K562 (cell line): ENCODE results near the gene CCZ1B. TPM values are rescaled to one million over a fixed set of nuclear protein-coding genes. Genes with fewer than 3 reads are reported as not detected.

Source experiments
- EGR1 ChIP-seq: fragments of 450-650 bp; conservative IDR thresholded peaks from 2 replicates; pipeline ENCODE4 v1.6.1; 2017; ENCODE audit warnings: mild to moderate bottlenecking
- GATA2 ChIP-seq: sonication (generic); formaldehyde crosslinking; IDR thresholded peaks from 2 replicates; pipeline ENCODE4 v1.4.0; 2020; ENCODE audit warnings: mild to moderate bottlenecking, missing genetic modification reagents
- HNRNPK ChIP-seq: fragments of 200-400 bp; formaldehyde crosslinking; IDR thresholded peaks from one replicate; pipeline ENCODE4 v1.6.1; 2018; ENCODE audit warnings: mild to moderate bottlenecking, low read depth, low read length; ENCODE audit not compliant: poor library complexity, severe bottlenecking
- LCOR ChIP-seq: sonication (generic); formaldehyde crosslinking; IDR thresholded peaks from 2 replicates; pipeline ENCODE4 v1.8.0; 2022; ENCODE audit warnings: mild to moderate bottlenecking, missing genetic modification reagents
- YY1 ChIP-seq, 3 experiments: IDR thresholded peaks; 2 replicates each; pipeline ENCODE4 v1.6.1; 2011; ENCODE audit warnings: low read length in 2 of 3, mild to moderate bottlenecking in 2 of 3, moderate library complexity in 2 of 3, borderline replicate concordance in 1 of 3, control low read depth in 1 of 3, low read depth in 1 of 3; ENCODE audit not compliant: insufficient read depth in 3 of 3, insufficient replicate concordance in 2 of 3, control insufficient read depth in 1 of 3, insufficient read length in 1 of 3; ENCODE audit errors: extremely low read depth in 1 of 3
- ZNF217 ChIP-seq: sonication (generic); formaldehyde crosslinking; IDR thresholded peaks from 2 replicates; pipeline ENCODE4 v1.8.0; 2022; ENCODE audit warnings: mild to moderate bottlenecking, missing genetic modification reagents
- polyA plus RNA-seq, 8 experiments: library from polyadenylated mRNA; depleted of rRNA in 4 of 8; stranded (reverse) in 5 of 8; unstranded in 3 of 8; fragments of >200 nt; fragmentation: Nextera tagmentation in 2 of 8; fragmentation: Illumina TruSeq in 1 of 8; extraction: Ambion mirVana in 2 of 8; extraction: Trizol in 1 of 8; gene quantifications; 2 replicates each; pipeline versions ENCODE4 v1.2.1 to v1.2.3, GENCODE V29; 2011 to 2014; ENCODE audit warnings: inconsistent platforms in 1 of 8, missing spikeins in 1 of 8
- total RNA-seq, 7 experiments: library from RNA; depleted of rRNA in 6 of 7; stranded (reverse); fragments of >200 nt in 6 of 7; fragmentation: Illumina TruSeq in 2 of 7; extraction: Trizol in 2 of 7; gene quantifications; 2 replicates each; pipeline versions ENCODE4 v1.2.1 to v1.2.3, GENCODE V29; 2011 to 2021; ENCODE audit warnings: low replicate concordance in 1 of 7
- TF ChIP-seq, protein P1 (sequence below): fragments of 200-600 bp; sonication (generic); IDR thresholded peaks from one replicate; pipeline ENCODE4 v1.6.1; 2012; ENCODE audit warnings: mild to moderate bottlenecking, low read depth, low read length, inconsistent platforms

CCZ1B gene
- total and polyA plus RNA-seq, 9 of the 15 experiments (the other 6 are each of a cell fraction or from before 2014, with no cell fraction given): 8.1 to 78.5 (median 36.8) TPM

DNA sequence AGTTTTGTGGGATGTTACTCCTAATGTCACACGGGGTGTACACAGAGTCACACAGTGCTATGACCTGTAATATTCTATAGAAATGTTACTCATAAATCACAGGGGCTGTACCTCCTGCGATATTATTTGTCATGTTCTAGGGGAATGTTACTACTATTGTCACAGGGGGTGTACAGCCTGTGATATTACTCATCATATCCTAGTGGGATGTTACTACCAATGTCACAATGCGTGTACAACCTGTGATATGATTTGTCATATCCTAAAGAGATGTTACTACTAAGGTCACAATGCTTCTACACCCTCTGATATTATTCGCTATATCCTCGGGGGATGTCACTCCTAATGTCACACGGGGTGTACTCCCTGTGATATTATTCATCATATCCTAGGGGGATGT lies 7.6 kb upstream of the CCZ1B start (continued):
- TF ChIP-seq, protein P1, sequence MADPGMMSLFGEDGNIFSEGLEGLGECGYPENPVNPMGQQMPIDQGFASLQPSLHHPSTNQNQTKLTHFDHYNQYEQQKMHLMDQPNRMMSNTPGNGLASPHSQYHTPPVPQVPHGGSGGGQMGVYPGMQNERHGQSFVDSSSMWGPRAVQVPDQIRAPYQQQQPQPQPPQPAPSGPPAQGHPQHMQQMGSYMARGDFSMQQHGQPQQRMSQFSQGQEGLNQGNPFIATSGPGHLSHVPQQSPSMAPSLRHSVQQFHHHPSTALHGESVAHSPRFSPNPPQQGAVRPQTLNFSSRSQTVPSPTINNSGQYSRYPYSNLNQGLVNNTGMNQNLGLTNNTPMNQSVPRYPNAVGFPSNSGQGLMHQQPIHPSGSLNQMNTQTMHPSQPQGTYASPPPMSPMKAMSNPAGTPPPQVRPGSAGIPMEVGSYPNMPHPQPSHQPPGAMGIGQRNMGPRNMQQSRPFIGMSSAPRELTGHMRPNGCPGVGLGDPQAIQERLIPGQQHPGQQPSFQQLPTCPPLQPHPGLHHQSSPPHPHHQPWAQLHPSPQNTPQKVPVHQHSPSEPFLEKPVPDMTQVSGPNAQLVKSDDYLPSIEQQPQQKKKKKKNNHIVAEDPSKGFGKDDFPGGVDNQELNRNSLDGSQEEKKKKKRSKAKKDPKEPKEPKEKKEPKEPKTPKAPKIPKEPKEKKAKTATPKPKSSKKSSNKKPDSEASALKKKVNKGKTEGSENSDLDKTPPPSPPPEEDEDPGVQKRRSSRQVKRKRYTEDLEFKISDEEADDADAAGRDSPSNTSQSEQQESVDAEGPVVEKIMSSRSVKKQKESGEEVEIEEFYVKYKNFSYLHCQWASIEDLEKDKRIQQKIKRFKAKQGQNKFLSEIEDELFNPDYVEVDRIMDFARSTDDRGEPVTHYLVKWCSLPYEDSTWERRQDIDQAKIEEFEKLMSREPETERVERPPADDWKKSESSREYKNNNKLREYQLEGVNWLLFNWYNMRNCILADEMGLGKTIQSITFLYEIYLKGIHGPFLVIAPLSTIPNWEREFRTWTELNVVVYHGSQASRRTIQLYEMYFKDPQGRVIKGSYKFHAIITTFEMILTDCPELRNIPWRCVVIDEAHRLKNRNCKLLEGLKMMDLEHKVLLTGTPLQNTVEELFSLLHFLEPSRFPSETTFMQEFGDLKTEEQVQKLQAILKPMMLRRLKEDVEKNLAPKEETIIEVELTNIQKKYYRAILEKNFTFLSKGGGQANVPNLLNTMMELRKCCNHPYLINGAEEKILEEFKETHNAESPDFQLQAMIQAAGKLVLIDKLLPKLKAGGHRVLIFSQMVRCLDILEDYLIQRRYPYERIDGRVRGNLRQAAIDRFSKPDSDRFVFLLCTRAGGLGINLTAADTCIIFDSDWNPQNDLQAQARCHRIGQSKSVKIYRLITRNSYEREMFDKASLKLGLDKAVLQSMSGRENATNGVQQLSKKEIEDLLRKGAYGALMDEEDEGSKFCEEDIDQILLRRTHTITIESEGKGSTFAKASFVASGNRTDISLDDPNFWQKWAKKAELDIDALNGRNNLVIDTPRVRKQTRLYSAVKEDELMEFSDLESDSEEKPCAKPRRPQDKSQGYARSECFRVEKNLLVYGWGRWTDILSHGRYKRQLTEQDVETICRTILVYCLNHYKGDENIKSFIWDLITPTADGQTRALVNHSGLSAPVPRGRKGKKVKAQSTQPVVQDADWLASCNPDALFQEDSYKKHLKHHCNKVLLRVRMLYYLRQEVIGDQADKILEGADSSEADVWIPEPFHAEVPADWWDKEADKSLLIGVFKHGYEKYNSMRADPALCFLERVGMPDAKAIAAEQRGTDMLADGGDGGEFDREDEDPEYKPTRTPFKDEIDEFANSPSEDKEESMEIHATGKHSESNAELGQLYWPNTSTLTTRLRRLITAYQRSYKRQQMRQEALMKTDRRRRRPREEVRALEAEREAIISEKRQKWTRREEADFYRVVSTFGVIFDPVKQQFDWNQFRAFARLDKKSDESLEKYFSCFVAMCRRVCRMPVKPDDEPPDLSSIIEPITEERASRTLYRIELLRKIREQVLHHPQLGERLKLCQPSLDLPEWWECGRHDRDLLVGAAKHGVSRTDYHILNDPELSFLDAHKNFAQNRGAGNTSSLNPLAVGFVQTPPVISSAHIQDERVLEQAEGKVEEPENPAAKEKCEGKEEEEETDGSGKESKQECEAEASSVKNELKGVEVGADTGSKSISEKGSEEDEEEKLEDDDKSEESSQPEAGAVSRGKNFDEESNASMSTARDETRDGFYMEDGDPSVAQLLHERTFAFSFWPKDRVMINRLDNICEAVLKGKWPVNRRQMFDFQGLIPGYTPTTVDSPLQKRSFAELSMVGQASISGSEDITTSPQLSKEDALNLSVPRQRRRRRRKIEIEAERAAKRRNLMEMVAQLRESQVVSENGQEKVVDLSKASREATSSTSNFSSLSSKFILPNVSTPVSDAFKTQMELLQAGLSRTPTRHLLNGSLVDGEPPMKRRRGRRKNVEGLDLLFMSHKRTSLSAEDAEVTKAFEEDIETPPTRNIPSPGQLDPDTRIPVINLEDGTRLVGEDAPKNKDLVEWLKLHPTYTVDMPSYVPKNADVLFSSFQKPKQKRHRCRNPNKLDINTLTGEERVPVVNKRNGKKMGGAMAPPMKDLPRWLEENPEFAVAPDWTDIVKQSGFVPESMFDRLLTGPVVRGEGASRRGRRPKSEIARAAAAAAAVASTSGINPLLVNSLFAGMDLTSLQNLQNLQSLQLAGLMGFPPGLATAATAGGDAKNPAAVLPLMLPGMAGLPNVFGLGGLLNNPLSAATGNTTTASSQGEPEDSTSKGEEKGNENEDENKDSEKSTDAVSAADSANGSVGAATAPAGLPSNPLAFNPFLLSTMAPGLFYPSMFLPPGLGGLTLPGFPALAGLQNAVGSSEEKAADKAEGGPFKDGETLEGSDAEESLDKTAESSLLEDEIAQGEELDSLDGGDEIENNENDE: no peak
- TF ChIP-seq GATA2 (CRISPR knock-in tag) (no peak), LCOR (CRISPR knock-in tag) (no peak), HNRNPK (no peak), YY1 (IDR thresholded peaks at IDR 0.05; ENCODE audit: borderline replicate concordance in 1 of 3, control insufficient read depth in 1 of 3, extremely low read depth in 1 of 3, insufficient read depth in 3 of 3, insufficient read length in 1 of 3, insufficient replicate concordance in 2 of 3, low read depth in 1 of 3, low read length in 2 of 3) (no peak), ZNF217 (CRISPR knock-in tag) (no peak), EGR1 (no peak)
- TF ChIP-seq, all 486 proteins: peak for 0
